SK-N-SH (cell line): ENCODE results near the gene NEMP1. TPM values are rescaled to one million over a fixed set of nuclear protein-coding genes. Genes with fewer than 3 reads are reported as not detected.

Experiments used
- CTCF ChIA-PET: fragments of 300-600, 350-600 bp; formaldehyde crosslinking; extraction: SDS; loops from one replicate; lab custom pipeline; 2021; lab: Yijun Ruan, JAX
- POLR2A ChIA-PET: fragments of 350-600 bp; sonication (Branson Sonifier 250); formaldehyde crosslinking; extraction: SDS; loops from one replicate; lab custom pipeline; 2020; ENCODE audit warnings: antibody characterized with exemption, inconsistent platforms; lab: Yijun Ruan, JAX
- DNase-seq: peaks from one replicate; pipeline ENCODE4 v3.0.0; 2012
- H2AFZ ChIP-seq: fragments of 200-600 bp; sonication (generic); 2 replicates; pipeline ENCODE4 v1.8.1; 2016; ENCODE audit warnings: antibody characterized with exemption, mild to moderate bottlenecking, low read depth
- H3F3A ChIP-seq: fragments of 200-600 bp; sonication (generic); replicated peaks from 2 replicates; pipeline ENCODE3; 2016; ENCODE audit warnings: antibody characterized with exemption, mild to moderate bottlenecking; ENCODE audit not compliant: insufficient read depth
- H3K27ac ChIP-seq, 2 experiments: fragments of 200-500 bp in 1 of 2; fragments of 200-600 bp in 1 of 2; sonication (Bioruptor generic) in 1 of 2; sonication (generic), shearing (Covaris generic) in 1 of 2; 2 replicates each; pipeline versions ENCODE4 v1.5.1 to v1.6.1; 2014 to 2016; ENCODE audit warnings: low read depth in 2 of 2, inconsistent platforms in 1 of 2, low read length in 1 of 2, mild to moderate bottlenecking in 1 of 2, mixed read lengths in 1 of 2
- H3K27me3 ChIP-seq: fragments of 200-600 bp; sonication (generic), shearing (Covaris generic); 2 replicates; pipeline ENCODE4 v1.6.1; 2016; ENCODE audit warnings: mixed run types; ENCODE audit not compliant: insufficient read depth
- H3K36me3 ChIP-seq, 2 experiments: fragments of 200-500 bp in 1 of 2; fragments of 200-600 bp in 1 of 2; sonication (Bioruptor generic) in 1 of 2; sonication (generic) in 1 of 2; replicated peaks in 1 of 2; 2 replicates each; pipeline versions ENCODE3 to v1.5.1; 2014 to 2016; ENCODE audit warnings: low read length in 1 of 2, mild to moderate bottlenecking in 1 of 2; ENCODE audit not compliant: insufficient read depth in 2 of 2, control insufficient read depth in 1 of 2
- H3K4me1 ChIP-seq, 2 experiments: fragments of 200-500 bp in 1 of 2; fragments of 200-600 bp in 1 of 2; sonication (Bioruptor generic) in 1 of 2; sonication (generic), shearing (Covaris generic) in 1 of 2; 2 replicates each; pipeline versions ENCODE4 v1.5.1 to v1.6.1; 2014 to 2016; ENCODE audit warnings: low read depth in 1 of 2, low read length in 1 of 2, mixed run types in 1 of 2; ENCODE audit not compliant: insufficient read depth in 2 of 2, control insufficient read depth in 1 of 2
- H3K4me2 ChIP-seq: fragments of 200-600 bp; sonication (generic), shearing (Covaris generic); 2 replicates; pipeline ENCODE4 v1.6.1; 2017; ENCODE audit warnings: mixed run types
- H3K4me3 ChIP-seq, 2 experiments: fragments of 200-500 bp in 1 of 2; fragments of 200-600 bp in 1 of 2; sonication (Bioruptor generic) in 1 of 2; sonication (generic), shearing (Covaris generic) in 1 of 2; 2 replicates each; pipeline versions ENCODE4 v1.5.1 to v1.8.1; 2014 to 2016; ENCODE audit warnings: low read depth in 2 of 2, inconsistent platforms in 1 of 2, low read length in 1 of 2, mild to moderate bottlenecking in 1 of 2, mixed read lengths in 1 of 2, moderate library complexity in 1 of 2
- H3K79me2 ChIP-seq: fragments of 200-600 bp; sonication (generic); 2 replicates; pipeline ENCODE4 v1.8.1; 2017; ENCODE audit warnings: mild to moderate bottlenecking; ENCODE audit not compliant: insufficient read depth
- H3K9ac ChIP-seq: fragments of 200-600 bp; sonication (generic); 2 replicates; pipeline ENCODE4 v1.6.1; 2017; ENCODE audit warnings: mixed run types
- H3K9me2 ChIP-seq: fragments of 200-600 bp; sonication (generic); 2 replicates; pipeline ENCODE4 v1.6.1; 2017; ENCODE audit warnings: mixed run types
- H3K9me3 ChIP-seq: fragments of 200-600 bp; sonication (generic); 2 replicates; pipeline ENCODE4 v1.6.1; 2017; ENCODE audit warnings: mixed run types, mild to moderate bottlenecking, moderate library complexity
- H4K20me1 ChIP-seq: fragments of 200-600 bp; sonication (generic); 2 replicates; pipeline ENCODE4 v1.6.1; 2017; ENCODE audit warnings: mild to moderate bottlenecking, mixed run types; ENCODE audit not compliant: insufficient read depth
- FOSL2 ChIP-seq: IDR thresholded peaks from 2 replicates; pipeline ENCODE4 v1.4.0; 2012; ENCODE audit warnings: low read depth, mild to moderate bottlenecking, moderate library complexity, borderline replicate concordance
- GABPA ChIP-seq: IDR thresholded peaks from 2 replicates; pipeline ENCODE4 v1.4.0; 2012; ENCODE audit warnings: low read depth, mild to moderate bottlenecking
- JUND ChIP-seq: IDR thresholded peaks from 2 replicates; pipeline ENCODE4 v1.4.0; 2012
- MAX ChIP-seq: IDR thresholded peaks from 2 replicates; pipeline ENCODE4 v1.4.0; 2012; ENCODE audit warnings: low read depth
- NFIC ChIP-seq: IDR thresholded peaks from 2 replicates; pipeline ENCODE4 v1.4.0; 2012; ENCODE audit warnings: borderline replicate concordance
- RFX5 ChIP-seq: IDR thresholded peaks from 2 replicates; pipeline ENCODE4 v1.6.1; 2012; ENCODE audit warnings: mild to moderate bottlenecking, improper control_type of control experiment, low read length
- RXRA ChIP-seq: IDR thresholded peaks from 2 replicates; pipeline ENCODE4 v1.4.0; 2012; ENCODE audit warnings: low read depth, mild to moderate bottlenecking, borderline replicate concordance
- SIN3A ChIP-seq: IDR thresholded peaks from 2 replicates; pipeline ENCODE4 v1.6.1; 2012; ENCODE audit warnings: low read depth, mild to moderate bottlenecking, low read length, moderate library complexity, borderline replicate concordance
- TCF12 ChIP-seq: IDR thresholded peaks from 2 replicates; pipeline ENCODE4 v1.4.0; 2012
- YY1 ChIP-seq: IDR thresholded peaks from 2 replicates; pipeline ENCODE4 v1.4.0; 2012; ENCODE audit warnings: low read depth, mild to moderate bottlenecking
- ZBTB33 ChIP-seq: IDR thresholded peaks from 2 replicates; pipeline ENCODE4 v1.4.0; 2012; ENCODE audit warnings: low read depth, borderline replicate concordance
- WGBS: methylation state at CpG from one replicate; pipeline ENCODE4 v1.1.6; 2017; ENCODE audit warnings: low lambda C conversion rate; 5-methylcytosine and 5-hydroxymethylcytosine counted together
- polyA plus RNA-seq, 3 experiments: library from polyadenylated mRNA; depleted of rRNA; stranded (reverse); fragments of >200 nt; gene quantifications; 2 replicates each; pipeline ENCODE4 v1.2.3, GENCODE V29; 2012
- TF ChIP-seq, protein P1 (sequence below): IDR thresholded peaks from 2 replicates; pipeline ENCODE4 v1.6.1; 2012; ENCODE audit warnings: mild to moderate bottlenecking, low read depth, low read length, moderate library complexity

NEMP1 gene
- polyA plus RNA-seq, 1 of the 3 experiments (the other 2 are of a cell fraction) = 6.2 TPM

- Histone ChIP-seq H3K9ac (no peak overlapping the region), H3K27me3 (peaks cover 23% of the 10 kb centered on the region), H3K79me2 (no peaks in the 10 kb centered on the region), H3K9me3 (no peaks in the 10 kb centered on the region), H3K36me3 (no peaks in the 10 kb centered on the region), H3K4me2 (no peak overlapping the region), H3F3A (no peaks in the 10 kb centered on the region), H3K27ac (no peak overlapping the region), H3K9me2 (no peaks in the 10 kb centered on the region), H4K20me1 (no peaks in the 10 kb centered on the region), H3K4me1 (no peaks in the 10 kb centered on the region), H2AFZ (no peak overlapping the region), H3K4me3 (no peak overlapping the region)
- DNase-seq = no peak
- TF ChIP-seq SIN3A = no peak
- no peak for TF ChIP-seq ZBTB33
- no peak for TF ChIP-seq GABPA
- no peak for TF ChIP-seq YY1
- TF ChIP-seq TCF12 = no peak
- TF ChIP-seq, protein P1, sequence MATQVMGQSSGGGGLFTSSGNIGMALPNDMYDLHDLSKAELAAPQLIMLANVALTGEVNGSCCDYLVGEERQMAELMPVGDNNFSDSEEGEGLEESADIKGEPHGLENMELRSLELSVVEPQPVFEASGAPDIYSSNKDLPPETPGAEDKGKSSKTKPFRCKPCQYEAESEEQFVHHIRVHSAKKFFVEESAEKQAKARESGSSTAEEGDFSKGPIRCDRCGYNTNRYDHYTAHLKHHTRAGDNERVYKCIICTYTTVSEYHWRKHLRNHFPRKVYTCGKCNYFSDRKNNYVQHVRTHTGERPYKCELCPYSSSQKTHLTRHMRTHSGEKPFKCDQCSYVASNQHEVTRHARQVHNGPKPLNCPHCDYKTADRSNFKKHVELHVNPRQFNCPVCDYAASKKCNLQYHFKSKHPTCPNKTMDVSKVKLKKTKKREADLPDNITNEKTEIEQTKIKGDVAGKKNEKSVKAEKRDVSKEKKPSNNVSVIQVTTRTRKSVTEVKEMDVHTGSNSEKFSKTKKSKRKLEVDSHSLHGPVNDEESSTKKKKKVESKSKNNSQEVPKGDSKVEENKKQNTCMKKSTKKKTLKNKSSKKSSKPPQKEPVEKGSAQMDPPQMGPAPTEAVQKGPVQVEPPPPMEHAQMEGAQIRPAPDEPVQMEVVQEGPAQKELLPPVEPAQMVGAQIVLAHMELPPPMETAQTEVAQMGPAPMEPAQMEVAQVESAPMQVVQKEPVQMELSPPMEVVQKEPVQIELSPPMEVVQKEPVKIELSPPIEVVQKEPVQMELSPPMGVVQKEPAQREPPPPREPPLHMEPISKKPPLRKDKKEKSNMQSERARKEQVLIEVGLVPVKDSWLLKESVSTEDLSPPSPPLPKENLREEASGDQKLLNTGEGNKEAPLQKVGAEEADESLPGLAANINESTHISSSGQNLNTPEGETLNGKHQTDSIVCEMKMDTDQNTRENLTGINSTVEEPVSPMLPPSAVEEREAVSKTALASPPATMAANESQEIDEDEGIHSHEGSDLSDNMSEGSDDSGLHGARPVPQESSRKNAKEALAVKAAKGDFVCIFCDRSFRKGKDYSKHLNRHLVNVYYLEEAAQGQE = no peak
- ChIA-PET CTCF (interaction anchor here (0.7 to 1.4 kb wide), 4 partner anchors 12 to 32 kb away, joined by 3 to 4 read pairs (median 3); partner anchors contain the start of gene ZBTB39), POLR2A (no interaction called here)
- WGBS = 62% methylated on average over 9 of the region's 9 CpGs
Measured at GRCh38 chr12:57039016-57039798, 39.4 kb downstream of the NEMP1 start.

GRCh38 chr12:57037264-57037663, 41.3 kb downstream of the NEMP1 start:
- Histone ChIP-seq H3K79me2 (no peaks in the 10 kb centered on the region), H3K27ac (no peak overlapping the region), H3K9me2 (no peaks in the 10 kb centered on the region), H3K4me2 (no peak overlapping the region), H4K20me1 (no peaks in the 10 kb centered on the region), H3K9me3 (no peaks in the 10 kb centered on the region), H3K4me1 (no peaks in the 10 kb centered on the region), H3K4me3 (no peak overlapping the region), H3F3A (no peaks in the 10 kb centered on the region), H3K36me3 (no peaks in the 10 kb centered on the region), H3K27me3 (peaks cover 28% of the 10 kb centered on the region), H2AFZ (no peak overlapping the region), H3K9ac (no peak overlapping the region)
- POLR2A ChIA-PET = interaction anchor here (1.7 kb wide), 1 partner anchor 10 kb away, joined by 7 read pairs; no protein-coding TSS in a partner anchor
- TF ChIP-seq RFX5 (no peak), JUND (no peak), NFIC (no peak), FOSL2 (no peak), RXRA (no peak), MAX (no peak)
- DNase-seq = no peak
- CTCF ChIA-PET = interaction anchor here (0.7 to 2.4 kb wide), 8 partner anchors 14 to 75 kb away, joined by 3 to 20 read pairs (median 5); no protein-coding TSS in a partner anchor
- WGBS = 23% methylated on average over 3 of the region's 3 CpGs
